Pancreas (tissue), 10 donors: Measurements from ENCODE around the gene IDI1. TPM values are rescaled to one million over a fixed set of nuclear protein-coding genes. Genes with fewer than 3 reads are reported as not detected.
"Not testable (repeated sequence)": the region's sequence is repeated elsewhere in the genome, so short reads cannot be mapped to it uniquely, and the experiment has no call there.

Experiments
- ATAC-seq, 4 donors: fragments of 200-7000 bp; cut with Tn5 transposase; one replicate each; pipeline versions ENCODE4 v1.8.0 to v1.9.1; 2020; ENCODE audit warnings: mild to moderate bottlenecking in 4 of 4, moderate library complexity in 4 of 4
- DNase-seq, 6 donors: peaks; one replicate each; pipeline ENCODE4 v3.0.0-alpha.2; 2020
- FAIRE-seq: peaks from 2 replicates; lab custom pipeline; 2012; peaks lifted over from hg19 to GRCh38; lab: Jason Lieb, UNC
- H3K27ac ChIP-seq, 4 donors: fragments of 200-600 bp; sonication (generic); 1 replicate in 3 of 4; 2 replicates in 1 of 4; pipeline versions ENCODE4 v1.5.0 to v1.8.0; 2020
- H3K27me3 ChIP-seq, 4 donors: fragments of 200-600 bp; one replicate each; pipeline ENCODE4 v1.8.0; 2021
- H3K36me3 ChIP-seq, 3 donors: fragments of 200-600 bp; sonication (generic) in 1 of 3; one replicate each; pipeline versions ENCODE4 v1.5.0 to v1.8.0; 2020 to 2021
- H3K4me1 ChIP-seq, 3 donors: fragments of 200-600 bp; one replicate each; pipeline ENCODE4 v1.8.0; 2021
- H3K4me3 ChIP-seq, 4 donors: fragments of 200-600 bp; sonication (generic) in 2 of 4; one replicate each; pipeline versions ENCODE4 v1.5.0 to v1.8.0; 2020 to 2021
- H3K9me3 ChIP-seq, 4 donors: fragments of 200-600 bp; one replicate each; pipeline ENCODE4 v1.8.0; 2021
- WGBS, 2 donors: extraction: QIAGEN DNeasy Blood & Tissue Kit; methylation state at CpG; one replicate each; pipeline ENCODE4 v1.1.7; 2013; 5-methylcytosine and 5-hydroxymethylcytosine counted together
- intact Hi-C, 3 donors: fragments of 100-400 bp; cut with DNase I; formaldehyde crosslinking; loops; one replicate each; pipeline versions ENCODE4 v1.11.1 to v1.14.2; 2022
- polyA plus RNA-seq, 2 donors: library from polyadenylated mRNA; stranded (reverse); fragments of 200-250 nt; gene quantifications; one replicate each; pipeline ENCODE4 v1.2.3, GENCODE V29; 2013
- total RNA-seq, 6 donors: library from RNA; stranded (reverse); fragmentation: NEBNext Ultra II Directional in 4 of 6; extraction: Animal tissue kit (Norgen Biotek cat#: 25700) in 4 of 6; gene quantifications; one replicate each; pipeline versions ENCODE4 v1.2.1 to v1.2.4, GENCODE V29; 2021 to 2023
- TF ChIP-seq, protein P1 (sequence below), 4 donors: fragments of 200-600 bp; sonication (generic) in 3 of 4; IDR thresholded peaks; one replicate each; pipeline versions ENCODE4 v1.5.0 to v1.8.0; 2021; ENCODE audit warnings: antibody characterized with exemption in 4 of 4
- donor health status: healthy with polysubstance abuse.
- donor health status: DM: no; HTN: no; CAD: no; lungs with moderate emphysema.
- donor health status: DM: no; HTN: no; CAD: no.
- donor health status: control.
- donor health status: control.
- donor health status: Bipolar disorder and iron deficiency.
- donor health status: DM: yes; HTN: yes; CAD: no.
- donor health status: DM: no; HTN: no; CAD: no.
- donor health status: DM: no; HTN: no; CAD: no.
- donor health status: DM: yes; HTN: yes; CAD: no.

Gene IDI1
- total and polyA plus RNA-seq, 8 donors, result 5.4 to 26.7 (median 9.6) TPM

DNA sequence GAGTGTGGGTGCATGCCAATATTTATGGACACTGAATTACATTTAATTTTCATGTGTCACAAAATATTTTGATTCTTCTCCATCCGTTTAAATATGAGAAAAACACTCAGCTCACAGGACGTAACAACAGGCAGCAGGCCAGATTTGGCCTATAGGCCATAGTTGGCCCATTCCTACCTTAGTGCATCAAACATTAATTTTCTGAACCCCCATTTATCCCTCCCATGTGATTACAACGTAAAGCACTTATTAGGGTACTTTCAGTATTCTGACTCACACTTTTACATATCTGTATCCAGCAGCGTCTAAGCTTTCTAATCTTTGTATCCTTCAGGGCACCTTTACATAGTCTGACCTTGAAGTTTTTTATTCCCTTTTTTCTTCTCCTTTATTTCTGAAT lies 4.0 kb downstream of the IDI1 start:
- DNase-seq, result no peak
- H3K27ac ChIP-seq, result no peak overlapping the region
- peaks cover 2 to 24% (median 5%) of the 10 kb centered on the region in 3 donors for H3K4me1 ChIP-seq
- intact Hi-C loops, result no loop called here
- no peak overlapping the region for H3K4me3 ChIP-seq
- no peaks in the 10 kb centered on the region for H3K9me3 ChIP-seq
- no peaks in the 10 kb centered on the region for H3K27me3 ChIP-seq
- TF ChIP-seq, protein P1, sequence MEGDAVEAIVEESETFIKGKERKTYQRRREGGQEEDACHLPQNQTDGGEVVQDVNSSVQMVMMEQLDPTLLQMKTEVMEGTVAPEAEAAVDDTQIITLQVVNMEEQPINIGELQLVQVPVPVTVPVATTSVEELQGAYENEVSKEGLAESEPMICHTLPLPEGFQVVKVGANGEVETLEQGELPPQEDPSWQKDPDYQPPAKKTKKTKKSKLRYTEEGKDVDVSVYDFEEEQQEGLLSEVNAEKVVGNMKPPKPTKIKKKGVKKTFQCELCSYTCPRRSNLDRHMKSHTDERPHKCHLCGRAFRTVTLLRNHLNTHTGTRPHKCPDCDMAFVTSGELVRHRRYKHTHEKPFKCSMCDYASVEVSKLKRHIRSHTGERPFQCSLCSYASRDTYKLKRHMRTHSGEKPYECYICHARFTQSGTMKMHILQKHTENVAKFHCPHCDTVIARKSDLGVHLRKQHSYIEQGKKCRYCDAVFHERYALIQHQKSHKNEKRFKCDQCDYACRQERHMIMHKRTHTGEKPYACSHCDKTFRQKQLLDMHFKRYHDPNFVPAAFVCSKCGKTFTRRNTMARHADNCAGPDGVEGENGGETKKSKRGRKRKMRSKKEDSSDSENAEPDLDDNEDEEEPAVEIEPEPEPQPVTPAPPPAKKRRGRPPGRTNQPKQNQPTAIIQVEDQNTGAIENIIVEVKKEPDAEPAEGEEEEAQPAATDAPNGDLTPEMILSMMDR (IDR thresholded peaks at IDR 0.05), result no peak
- peaks cover 0 to 25% (median 4%) of the 10 kb centered on the region in 3 donors for H3K36me3 ChIP-seq
- FAIRE-seq, result no peak
- 61 to 66% methylated on average over 4 of the region's 4 CpGs for WGBS, 2 donors
- no peak for ATAC-seq

DNA sequence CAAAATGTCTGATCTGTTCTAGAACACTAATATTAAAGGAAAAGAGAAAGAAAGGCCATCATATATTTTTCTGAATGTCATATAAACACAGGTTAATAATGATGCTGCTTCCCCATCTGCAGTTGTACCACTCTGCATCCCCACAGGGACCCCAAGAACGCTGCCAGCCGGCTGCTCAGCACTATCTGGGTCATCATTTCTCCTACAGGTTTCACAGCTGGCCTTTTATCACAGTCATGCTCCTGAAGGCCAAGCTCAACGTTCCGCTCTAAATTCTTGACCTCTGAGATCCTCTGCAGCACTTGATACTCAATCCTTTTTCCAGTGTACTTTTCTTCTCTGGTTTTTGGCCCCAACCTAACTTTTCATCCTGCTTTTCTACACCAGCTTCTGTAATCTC lies 4.8 kb downstream of the IDI1 start:
- WGBS, 2 donors, result 39 to 42% methylated on average over 4 of the region's 4 CpGs
- Histone ChIP-seq H3K27me3 (no peaks in the 10 kb centered on the region), H3K4me1 (peaks cover 0 to 21% (median 3%) of the 10 kb centered on the region in 3 donors), H3K36me3 (peaks cover 0 to 26% (median 4%) of the 10 kb centered on the region in 3 donors), H3K27ac (peak overlapping the region in 2 of 4 donors; percentile 13 to 63), H3K9me3 (no peaks in the 10 kb centered on the region), H3K4me3 (no peak overlapping the region)
- DNase-seq (no peak), FAIRE-seq (no peak), ATAC-seq (no peak)
- intact Hi-C loops, result no loop called here
- TF ChIP-seq, protein P1 (IDR thresholded peaks at IDR 0.05), result no peak

GRCh38 chr10:1043532-1043995 lies 5.4 kb downstream of the IDI1 start:
- TF ChIP-seq, protein P1 (IDR thresholded peaks at IDR 0.05), result no peak
- ATAC-seq, result peak in 2 of 4 donors; percentile 28 to 49
- peaks cover 0 to 21% (median 3%) of the 10 kb centered on the region in 3 donors for H3K4me1 ChIP-seq
- intact Hi-C loops, result no loop called here
- 81 to 83% methylated on average over 12 of the region's 12 CpGs for WGBS, 2 donors
- no peaks in the 10 kb centered on the region for H3K27me3 ChIP-seq
- no peak overlapping the region for H3K4me3 ChIP-seq
- no peak for DNase-seq
- H3K36me3 ChIP-seq, result peaks cover 0 to 26% (median 4%) of the 10 kb centered on the region in 3 donors
- peak overlapping the region in 2 of 4 donors; percentile 13 to 63 for H3K27ac ChIP-seq
- H3K9me3 ChIP-seq, result no peaks in the 10 kb centered on the region
- FAIRE-seq, result no peak

DNA sequence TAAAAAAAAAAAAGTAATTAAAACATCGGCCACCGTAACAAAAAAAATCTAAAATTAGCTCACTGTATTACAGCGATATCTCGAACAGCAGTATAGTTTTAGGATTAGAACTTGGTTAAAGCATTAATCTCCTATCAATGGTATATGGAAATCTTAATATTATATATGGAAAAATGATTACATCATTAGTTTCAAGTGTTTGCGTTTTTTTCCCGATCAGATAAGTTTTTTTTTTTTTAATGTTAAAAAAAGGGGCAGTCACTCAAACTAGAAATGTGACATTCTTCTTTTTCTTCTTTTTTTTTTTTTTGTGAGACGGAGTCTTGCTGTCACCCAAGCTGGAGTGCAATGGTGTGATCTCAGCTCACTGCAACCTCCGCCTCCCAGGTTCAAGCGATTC lies 7.4 kb downstream of the IDI1 start:
- intact Hi-C loops, result no loop called here

GRCh38 chr10:1040133-1040532 lies 8.8 kb downstream of the IDI1 start:
- intact Hi-C loops, result no loop called here

More for the DNA sequence above, 7.4 kb downstream of the IDI1 start:
- peaks cover 0 to 15% (median 0%) of the 10 kb centered on the region in 3 donors for H3K4me1 ChIP-seq
- no peaks in the 10 kb centered on the region for H3K27me3 ChIP-seq
- ATAC-seq (no peak), FAIRE-seq (no peak), DNase-seq (no peak)
- TF ChIP-seq, protein P1 (IDR thresholded peaks at IDR 0.05), result no peak
- no peaks in the 10 kb centered on the region for H3K9me3 ChIP-seq
- WGBS, 2 donors, result 92 to 96% methylated on average over 9 of the region's 9 CpGs
- H3K27ac ChIP-seq, result no peak overlapping the region
- H3K4me3 ChIP-seq, result no peak overlapping the region
- H3K36me3 ChIP-seq, result peaks cover 0 to 26% (median 4%) of the 10 kb centered on the region in 3 donors

DNA sequence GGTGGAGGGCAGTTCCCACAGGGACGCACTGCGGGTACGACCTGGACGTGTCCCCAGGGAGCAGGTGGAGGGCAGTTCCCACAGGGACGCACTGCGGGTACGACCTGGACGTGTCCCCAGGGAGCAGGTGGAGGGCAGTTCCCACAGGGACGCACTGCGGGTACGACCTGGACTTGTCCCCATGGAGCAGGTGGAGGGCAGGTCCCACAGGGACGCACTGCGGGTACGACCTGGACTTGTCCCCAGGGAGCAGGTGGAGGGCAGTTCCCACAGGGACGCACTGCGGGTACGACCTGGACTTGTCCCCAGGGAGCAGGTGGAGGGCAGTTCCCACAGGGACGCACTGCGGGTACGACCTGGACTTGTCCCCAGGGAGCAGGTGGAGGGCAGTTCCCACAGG lies 10.2 kb downstream of the IDI1 start:
- H3K36me3 ChIP-seq, result peaks cover 0 to 26% (median 4%) of the 10 kb centered on the region in 3 donors
- 93 to 94% methylated on average over 9 to 14 of the region's 20 CpGs for WGBS, 2 donors
- FAIRE-seq, H3K27me3 ChIP-seq, ATAC-seq, DNase-seq, H3K4me3 ChIP-seq, H3K4me1 ChIP-seq, H3K9me3 ChIP-seq, H3K27ac ChIP-seq, intact Hi-C loops: not testable (repeated sequence)

More at GRCh38 chr10:1040133-1040532, 8.8 kb downstream of the IDI1 start:
- no peak for ATAC-seq
- peaks cover 0 to 7% (median 0%) of the 10 kb centered on the region in 3 donors for H3K4me1 ChIP-seq
- TF ChIP-seq, protein P1 (IDR thresholded peaks at IDR 0.05), result no peak
- no peak overlapping the region for H3K27ac ChIP-seq
- no peaks in the 10 kb centered on the region for H3K9me3 ChIP-seq
- no peak for FAIRE-seq
- no peaks in the 10 kb centered on the region for H3K27me3 ChIP-seq
- DNase-seq, result no peak
- 90 to 91% methylated on average over 3 of the region's 3 CpGs for WGBS, 2 donors
- H3K36me3 ChIP-seq, result peaks cover 0 to 26% (median 4%) of the 10 kb centered on the region in 3 donors
- H3K4me3 ChIP-seq, result no peak overlapping the region
